Tibial nerve (tissue), 4 donors: Measurements from ENCODE around the gene GTF3C4. TPM values are rescaled to one million over a fixed set of nuclear protein-coding genes. Genes with fewer than 3 reads are reported as not detected.

Source experiments
- DNase-seq, 2 donors: peaks; one replicate each; pipeline ENCODE4 v3.0.0-alpha.2; 2019; ENCODE audit warnings: low spot score in 2 of 2
- H3K27ac ChIP-seq, 4 donors: fragments of 200-600 bp; sonication (generic) in 3 of 4; one replicate each; pipeline ENCODE4 v1.5.1; 2017 to 2019; ENCODE audit warnings: mild to moderate bottlenecking in 1 of 4
- H3K27me3 ChIP-seq, 2 donors: fragments of 200-600 bp; sonication (generic) in 1 of 2; one replicate each; pipeline versions ENCODE4 v1.5.1 to v1.6.0; 2017 to 2019
- H3K36me3 ChIP-seq, 3 donors: fragments of 200-600 bp; sonication (generic); one replicate each; pipeline ENCODE4 v1.5.1; 2018 to 2019
- H3K4me1 ChIP-seq, 4 donors: fragments of 200-600 bp; sonication (generic) in 3 of 4; one replicate each; pipeline ENCODE4 v1.5.1; 2017 to 2019
- H3K4me3 ChIP-seq, 4 donors: fragments of 200-600 bp; sonication (generic) in 3 of 4; one replicate each; pipeline ENCODE4 v1.5.1; 2017 to 2019; ENCODE audit warnings: mild to moderate bottlenecking in 1 of 4, moderate library complexity in 1 of 4
- H3K9me3 ChIP-seq, 4 donors: fragments of 200-600 bp; sonication (generic) in 3 of 4; one replicate each; pipeline ENCODE4 v1.5.1; 2017 to 2019
- CTCF ChIP-seq, 5 experiments: fragments of 200-600 bp in 3 of 5; fragments of 450-650 bp in 2 of 5; sonication (generic) in 3 of 5; IDR thresholded peaks; one replicate each; pipeline ENCODE4 v1.5.1; 2016 to 2019; ENCODE audit warnings: antibody characterized with exemption in 5 of 5, mild to moderate bottlenecking in 3 of 5, moderate library complexity in 2 of 5
- EP300 ChIP-seq, 2 donors: sonication (generic); formaldehyde crosslinking; IDR thresholded peaks; one replicate each; pipeline ENCODE4 v1.6.1; 2017; ENCODE audit warnings: antibody characterized with exemption in 2 of 2, mild to moderate bottlenecking in 1 of 2
- POLR2A ChIP-seq, 2 donors: fragments of 450-650 bp; IDR thresholded peaks; one replicate each; pipeline ENCODE4 v1.6.1; 2017; ENCODE audit warnings: antibody characterized with exemption in 2 of 2, mild to moderate bottlenecking in 2 of 2, moderate library complexity in 2 of 2
- WGBS, 2 donors: methylation state at CpG; one replicate each; pipeline ENCODE4 v1.1.5; 2018; 5-methylcytosine and 5-hydroxymethylcytosine counted together
- total RNA-seq, 4 donors: library from RNA; depleted of rRNA; stranded (reverse); fragments of >200 nt; gene quantifications; one replicate each; pipeline ENCODE4 v1.1.0, GENCODE V29; 2016

The GTF3C4 gene
- total RNA-seq, 4 donors from 2014 or later, result 10.5 to 17.4 (median 16.2) TPM

- no peak for DNase-seq
- TF ChIP-seq EP300 (IDR thresholded peaks at IDR 0.05) (no peak), POLR2A (IDR thresholded peaks at IDR 0.05) (no peak), CTCF (IDR thresholded peaks at IDR 0.05) (no peak)
- H3K4me3 ChIP-seq, result no peak overlapping the region
- H3K9me3 ChIP-seq, result no peaks in the 10 kb centered on the region
- peaks cover 0 to 6% (median 0%) of the 10 kb centered on the region in 4 donors for H3K4me1 ChIP-seq
- H3K27me3 ChIP-seq, result no peaks in the 10 kb centered on the region
- 92 to 96% methylated on average over 1 of the region's 1 CpG for WGBS, 2 donors
- peaks cover 2 to 80% (median 13%) of the 10 kb centered on the region in 3 donors for H3K36me3 ChIP-seq
- no peak overlapping the region for H3K27ac ChIP-seq
Measured at GRCh38 chr9:132683873-132684272, 13.6 kb downstream of the GTF3C4 start.

- no peak overlapping the region for H3K27ac ChIP-seq
- H3K36me3 ChIP-seq, result peaks cover 0 to 59% (median 0%) of the 10 kb centered on the region in 3 donors
- H3K4me1 ChIP-seq, result peaks cover 0 to 9% (median 0%) of the 10 kb centered on the region in 4 donors
- TF ChIP-seq EP300 (IDR thresholded peaks at IDR 0.05) (no peak), CTCF (IDR thresholded peaks at IDR 0.05) (no peak), POLR2A (IDR thresholded peaks at IDR 0.05) (no peak)
- H3K27me3 ChIP-seq, result no peaks in the 10 kb centered on the region
- no peak overlapping the region for H3K4me3 ChIP-seq
- H3K9me3 ChIP-seq, result no peaks in the 10 kb centered on the region
- no peak for DNase-seq
- 39 to 47% methylated on average over 1 of the region's 1 CpG for WGBS, 2 donors
Measured at GRCh38 chr9:132690696-132691095, 20.4 kb downstream of the GTF3C4 start.

- peaks cover 0 to 26% (median 5%) of the 10 kb centered on the region in 4 donors for H3K9me3 ChIP-seq
- no peak for DNase-seq
- no peak overlapping the region for H3K27ac ChIP-seq
- H3K4me1 ChIP-seq, result peaks cover 0 to 9% (median 0%) of the 10 kb centered on the region in 4 donors
- TF ChIP-seq POLR2A (IDR thresholded peaks at IDR 0.05) (no peak), CTCF (IDR thresholded peaks at IDR 0.05) (no peak), EP300 (IDR thresholded peaks at IDR 0.05) (no peak)
- H3K27me3 ChIP-seq, result no peaks in the 10 kb centered on the region
- H3K36me3 ChIP-seq, result peaks cover 0 to 25% (median 0%) of the 10 kb centered on the region in 3 donors
- 22 to 54% methylated on average over 2 of the region's 2 CpGs for WGBS, 2 donors
- no peak overlapping the region for H3K4me3 ChIP-seq
Measured at GRCh38 chr9:132694144-132694543, 23.9 kb downstream of the GTF3C4 start.

- peaks cover 0 to 5% (median 0%) of the 10 kb centered on the region in 4 donors for H3K4me1 ChIP-seq
- no peak overlapping the region for H3K4me3 ChIP-seq
- peaks cover 0 to 3% of the 10 kb centered on the region in 2 donors for H3K27me3 ChIP-seq
- peaks cover 0 to 26% (median 5%) of the 10 kb centered on the region in 4 donors for H3K9me3 ChIP-seq
- TF ChIP-seq EP300 (IDR thresholded peaks at IDR 0.05), result no peak
- no peak for TF ChIP-seq POLR2A (IDR thresholded peaks at IDR 0.05)
- no peak for TF ChIP-seq CTCF (IDR thresholded peaks at IDR 0.05)
- H3K36me3 ChIP-seq, result no peaks in the 10 kb centered on the region
- no peak overlapping the region for H3K27ac ChIP-seq
- DNase-seq, result no peak
Measured at GRCh38 chr9:132697230-132697629, 27.0 kb downstream of the GTF3C4 start.

GRCh38 chr9:132698989-132699388 lies 28.7 kb downstream of the GTF3C4 start:
- no peak overlapping the region for H3K4me3 ChIP-seq
- DNase-seq, result no peak
- H3K27me3 ChIP-seq, result peaks cover 0 to 8% of the 10 kb centered on the region in 2 donors
- H3K27ac ChIP-seq, result no peak overlapping the region
- H3K36me3 ChIP-seq, result no peaks in the 10 kb centered on the region
- TF ChIP-seq CTCF (IDR thresholded peaks at IDR 0.05) (no peak), POLR2A (IDR thresholded peaks at IDR 0.05) (no peak), EP300 (IDR thresholded peaks at IDR 0.05) (no peak)
- peaks cover 0 to 5% (median 0%) of the 10 kb centered on the region in 4 donors for H3K4me1 ChIP-seq
- H3K9me3 ChIP-seq, result peaks cover 0 to 26% (median 5%) of the 10 kb centered on the region in 4 donors
- 46 to 49% methylated on average over 4 of the region's 4 CpGs for WGBS, 2 donors
